Heart right ventricle (tissue), 16 donors: Measurements from ENCODE around the gene ZCCHC8. TPM values are rescaled to one million over a fixed set of nuclear protein-coding genes. Genes with fewer than 3 reads are reported as not detected.
"Not testable (repeated sequence)": the region's sequence is repeated elsewhere in the genome, so short reads cannot be mapped to it uniquely, and the experiment has no call there.

ENCODE experiments used
- ATAC-seq, 8 donors: fragments of 200-7000 bp; cut with Tn5 transposase; one replicate each; pipeline ENCODE4 v1.9.1; 2020; ENCODE audit warnings: mild to moderate bottlenecking in 8 of 8, moderate library complexity in 8 of 8, moderate number of reproducible peaks in 1 of 8
- DNase-seq, 2 donors: peaks; one replicate each; pipeline ENCODE4 v3.0.0-alpha.2; 2020
- H3K27ac ChIP-seq, 10 donors: fragments of 200-600 bp; sonication (generic) in 2 of 10; one replicate each; pipeline versions ENCODE4 v1.5.0 to v1.8.0; 2020 to 2022; ENCODE audit warnings: mild to moderate bottlenecking in 3 of 10
- H3K27me3 ChIP-seq, 7 donors: fragments of 200-600 bp; one replicate each; pipeline ENCODE4 v1.8.0; 2021 to 2022; ENCODE audit warnings: mild to moderate bottlenecking in 2 of 7
- H3K36me3 ChIP-seq, 9 donors: fragments of 200-600 bp; sonication (generic) in 1 of 9; one replicate each; pipeline versions ENCODE4 v1.5.0 to v1.8.0; 2020 to 2022; ENCODE audit warnings: mild to moderate bottlenecking in 2 of 9
- H3K4me1 ChIP-seq, 9 donors: fragments of 200-600 bp; sonication (generic) in 1 of 9; one replicate each; pipeline versions ENCODE4 v1.5.0 to v1.8.0; 2020 to 2022; ENCODE audit warnings: mild to moderate bottlenecking in 4 of 9
- H3K4me3 ChIP-seq, 10 donors: fragments of 200-600 bp; sonication (generic) in 2 of 10; one replicate each; pipeline versions ENCODE4 v1.5.0 to v1.8.0; 2020 to 2022; ENCODE audit warnings: mild to moderate bottlenecking in 7 of 10, moderate library complexity in 2 of 10
- H3K9me3 ChIP-seq, 11 donors: fragments of 200-600 bp in 10 of 11; sonication (generic) in 2 of 11; one replicate each; pipeline versions ENCODE4 v1.5.0 to v1.8.0; 2013 to 2022; ENCODE audit warnings: mild to moderate bottlenecking in 2 of 11, control low read depth in 1 of 11, moderate library complexity in 1 of 11
- CTCF ChIP-seq, 9 donors: fragments of 200-600 bp; sonication (generic) in 2 of 9; IDR thresholded peaks; one replicate each; pipeline versions ENCODE4 v1.5.0 to v1.8.0; 2021 to 2022; ENCODE audit warnings: antibody characterized with exemption in 9 of 9, mild to moderate bottlenecking in 5 of 9, moderate library complexity in 1 of 9
- WGBS, 2 donors: extraction: QIAGEN DNeasy Blood & Tissue Kit; methylation state at CpG; one replicate each; pipeline ENCODE4 v1.1.7; 2013; ENCODE audit warnings: inconsistent platforms in 1 of 2; 5-methylcytosine and 5-hydroxymethylcytosine counted together
- intact Hi-C, 10 donors: fragments of 100-400 bp; cut with DNase I; formaldehyde crosslinking; loops; one replicate each; pipeline versions ENCODE4 v1.11.1 to v1.14.2; 2022
- polyA plus RNA-seq, 2 donors: library from polyadenylated mRNA; stranded (reverse); fragments of 200-250 nt; gene quantifications; one replicate each; pipeline ENCODE4 v1.2.3, GENCODE V29; 2013
- total RNA-seq, 10 donors: library from RNA; stranded (reverse); fragmentation: NEBNext Ultra II Directional in 3 of 10; extraction: Animal tissue kit (Norgen Biotek cat#: 25700) in 3 of 10; gene quantifications; one replicate each; pipeline versions ENCODE4 v1.2.1 to v1.2.4, GENCODE V29; 2021 to 2023
- donor health status: Arrhythmogenic right ventricular cardiomyopathy.
- donor health status: ischemic (EF 13 %, LVEDD 7.1; RV severe dilation, severe dysfunction).
- donor health status: healthy with polysubstance abuse.
- donor health status: DM: no; HTN: yes; CAD: no.
- donor health status: DM: no; HTN: no; CAD: no.
- donor health status: ischemic (EF 25% LVEDD 6.9; RV normal size, moderate dysfunction).
- donor health status: ischemic (EF 25% LVEDD 5.7; RV mildly dilated, moderate dysfunction).
- donor health status: healthy.
- donor health status: DM: yes; HTN: yes; CAD: no.
- donor health status: Ischemic cardiomyopathy.
- donor health status: ischemic (EF 35%, LVEDD 5.7; RV mildly dilated, moderate dysfunction).
- donor health status: nonischemic (EF 11% LVEDD 7.7; RV severe dilation, severe dysfunction).
- donor health status: DM: yes; HTN: yes; CAD: no.
- donor health status: PGD.
- donor health status: ischemic (EF 29% LVEDD 5.4; RV normal size, mild dysfunction).
- donor health status: nonischemic (EF 23%, LVEDD 6.1; RV moderate dilation, normal function).

ZCCHC8 gene
- total and polyA plus RNA-seq, 12 donors, result 7.5 to 29.6 (median 9.2) TPM

GRCh38 chr12:122452701-122453285, 47.9 kb downstream of the ZCCHC8 start:
- Histone ChIP-seq H3K4me1 (peaks cover 0 to 16% (median 0%) of the 10 kb centered on the region in 9 donors), H3K27ac (peak overlapping the region in 1 of 10 donors; percentile 75), H3K27me3 (no peaks in the 10 kb centered on the region), H3K9me3 (no peaks in the 10 kb centered on the region), H3K36me3 (no peaks in the 10 kb centered on the region), H3K4me3 (no peak overlapping the region)
- intact Hi-C loops, result no loop called here
- no peak for TF ChIP-seq CTCF (IDR thresholded peaks at IDR 0.05)
- WGBS, 2 donors, result 87 to 88% methylated on average over 11 of the region's 11 CpGs
- ATAC-seq (no peak), DNase-seq (no peak)

- no peak overlapping the region for H3K27ac ChIP-seq
- peaks cover 0 to 22% (median 0%) of the 10 kb centered on the region in 9 donors for H3K4me1 ChIP-seq
- H3K36me3 ChIP-seq, result no peaks in the 10 kb centered on the region
- ATAC-seq (no peak), DNase-seq (no peak)
- no peak for TF ChIP-seq CTCF (IDR thresholded peaks at IDR 0.05)
- no peaks in the 10 kb centered on the region for H3K27me3 ChIP-seq
- WGBS, 2 donors, result 96 to 98% methylated on average over 2 of the region's 2 CpGs
- intact Hi-C loops, result no loop called here
- no peaks in the 10 kb centered on the region for H3K9me3 ChIP-seq
- no peak overlapping the region for H3K4me3 ChIP-seq
Measured at GRCh38 chr12:122449317-122449716, 51.4 kb downstream of the ZCCHC8 start.

GRCh38 chr12:122447825-122448224, 52.9 kb downstream of the ZCCHC8 start:
- H3K4me3 ChIP-seq, H3K27me3 ChIP-seq, H3K27ac ChIP-seq, intact Hi-C loops, H3K9me3 ChIP-seq, H3K36me3 ChIP-seq, DNase-seq, ATAC-seq: not testable (repeated sequence)
- WGBS, 2 donors, result 97 to 98% methylated on average over 3 of the region's 3 CpGs
- peaks cover 0 to 10% (median 0%) of the 10 kb centered on the region in 9 donors for H3K4me1 ChIP-seq

- DNase-seq, H3K4me3 ChIP-seq, H3K4me1 ChIP-seq, H3K27me3 ChIP-seq, intact Hi-C loops, H3K9me3 ChIP-seq, H3K27ac ChIP-seq, ATAC-seq, H3K36me3 ChIP-seq: not testable (repeated sequence)
- WGBS, 2 donors, result 72 to 77% methylated on average over 6 of the region's 6 CpGs
Measured at GRCh38 chr12:122446390-122446789, 54.3 kb downstream of the ZCCHC8 start.

GRCh38 chr12:122444071-122444470, 56.7 kb downstream of the ZCCHC8 start:
- H3K4me1 ChIP-seq, DNase-seq, H3K4me3 ChIP-seq, intact Hi-C loops, H3K36me3 ChIP-seq, ATAC-seq, H3K27me3 ChIP-seq, H3K9me3 ChIP-seq, H3K27ac ChIP-seq: not testable (repeated sequence)
- WGBS, 2 donors, result 75 to 85% methylated on average over 5 of the region's 5 CpGs

- intact Hi-C loops, H3K27me3 ChIP-seq, H3K36me3 ChIP-seq, H3K4me1 ChIP-seq, H3K4me3 ChIP-seq, H3K27ac ChIP-seq, ATAC-seq, DNase-seq, H3K9me3 ChIP-seq: not testable (repeated sequence)
- WGBS, 2 donors, result 97 to 98% methylated on average over 8 of the region's 8 CpGs
Measured at GRCh38 chr12:122438822-122439221, 61.9 kb downstream of the ZCCHC8 start.
